Measurements from ENCODE around the gene RRM2. TPM values are rescaled to one million over a fixed set of nuclear protein-coding genes. Genes with fewer than 3 reads are reported as not detected.

The RRM2 gene
- total and polyA plus RNA-seq, 2 experiments from 2014 or later, result 23.5 to 79.2 TPM

- no peak overlapping the region for H2AFZ ChIP-seq
- no peaks in the 10 kb centered on the region for H3K27me3 ChIP-seq (replicated peaks; ENCODE audit: insufficient read depth)
- H3K79me2 ChIP-seq (ENCODE audit: insufficient read depth), result no peaks in the 10 kb centered on the region
- no peak overlapping the region for H3K4me2 ChIP-seq (ENCODE audit: unreplicated experiment)
- no peaks in the 10 kb centered on the region for H3K9me3 ChIP-seq (ENCODE audit: low read depth)
- no peak overlapping the region for H3K4me3 ChIP-seq
- no peak overlapping the region for H3K27ac ChIP-seq
- no peaks in the 10 kb centered on the region for H4K20me1 ChIP-seq (ENCODE audit: insufficient read depth)
- TF ChIP-seq EZH2phosphoT487 (IDR thresholded peaks at IDR 0.05; ENCODE audit: insufficient read depth, low read depth), result no peak
- TF ChIP-seq EZH2 (IDR thresholded peaks at IDR 0.05; ENCODE audit: insufficient read depth, poor library complexity, severe bottlenecking), result no peak
- DNase-seq, result no peak
- H3K36me3 ChIP-seq (ENCODE audit: low read depth), result no peaks in the 10 kb centered on the region
- no peak overlapping the region for H3K9ac ChIP-seq
- 88 to 89% methylated on average over 19 of the region's 19 CpGs for WGBS, 2 experiments (ENCODE audit: low coverage in 1 of 2, low lambda C conversion rate in 2 of 2, missing lambda C conversion rate in 2 of 2)
- in situ Hi-C loops (cut with MboI), result no loop called here
- 0 out of 2 replicates have a peak, but pooled peaks cover 5% of the 10 kb centered on the region for H3K4me1 ChIP-seq (ENCODE audit: insufficient read depth)
- no peaks in the 10 kb centered on the region for H3K9me2 ChIP-seq (ENCODE audit: insufficient read depth)
- no peaks in the 10 kb centered on the region for H3F3A ChIP-seq (ENCODE audit: insufficient read depth)
Observed at GRCh38 chr2:10171006-10171800, 48.7 kb downstream of the RRM2 start.

DNA sequence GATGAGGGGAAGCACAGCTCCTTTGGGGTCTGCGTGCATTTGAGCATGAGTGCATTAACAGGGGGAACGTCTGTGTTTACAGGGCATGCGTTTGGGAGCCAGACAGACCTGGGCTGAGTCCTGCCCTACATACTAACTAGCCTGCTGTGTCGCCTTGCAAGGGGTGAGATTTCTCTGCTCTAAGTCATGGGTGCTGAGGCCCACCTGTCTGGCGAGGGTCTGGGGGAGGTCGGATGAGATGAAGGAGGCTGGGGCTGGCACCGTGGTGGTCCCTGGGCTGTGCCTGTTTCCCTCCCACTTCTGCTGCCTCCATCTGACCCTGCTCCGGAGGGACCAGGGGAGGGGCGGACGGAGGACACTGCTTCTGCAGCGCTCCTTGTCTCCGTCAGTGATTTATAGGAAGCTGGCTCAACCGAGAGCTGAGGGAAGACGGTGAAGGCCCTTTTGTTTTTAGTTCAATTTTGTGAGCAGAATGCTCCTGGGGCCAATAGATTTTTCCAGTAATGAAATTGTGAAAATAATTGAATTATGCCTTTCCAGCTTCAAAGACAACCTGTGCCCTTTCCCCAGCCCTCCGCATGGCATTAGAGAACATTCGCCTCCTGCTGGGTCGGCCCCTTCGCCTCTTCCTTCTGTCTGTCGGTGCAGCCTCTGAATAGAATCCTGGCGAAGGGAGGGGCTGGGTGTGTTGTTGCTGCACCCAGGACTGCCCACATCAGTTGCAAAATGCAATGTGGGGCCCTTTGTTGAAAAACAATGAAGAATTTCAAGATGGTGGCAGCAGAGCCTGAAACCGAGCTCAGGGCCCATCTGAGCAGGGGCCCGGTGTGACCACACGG, 49.7 kb downstream of the RRM2 start:
- in situ Hi-C loops (cut with MboI), result no loop called here
- H3K9me2 ChIP-seq (ENCODE audit: insufficient read depth), result no peaks in the 10 kb centered on the region
- no peaks in the 10 kb centered on the region for H3K9me3 ChIP-seq (ENCODE audit: low read depth)
- no peak for DNase-seq
- TF ChIP-seq EZH2 (IDR thresholded peaks at IDR 0.05; ENCODE audit: insufficient read depth, poor library complexity, severe bottlenecking), result no peak
- no peak overlapping the region for H3K4me2 ChIP-seq (ENCODE audit: unreplicated experiment)
- no peak overlapping the region for H3K9ac ChIP-seq
- no peaks in the 10 kb centered on the region for H3K36me3 ChIP-seq (ENCODE audit: low read depth)
- no peaks in the 10 kb centered on the region for H3F3A ChIP-seq (ENCODE audit: insufficient read depth)
- no peak overlapping the region for H3K27ac ChIP-seq
- no peaks in the 10 kb centered on the region for H3K27me3 ChIP-seq (replicated peaks; ENCODE audit: insufficient read depth)
- no peaks in the 10 kb centered on the region for H3K79me2 ChIP-seq (ENCODE audit: insufficient read depth)
- 0 out of 2 replicates have a peak, but pooled peaks cover 5% of the 10 kb centered on the region for H3K4me1 ChIP-seq (ENCODE audit: insufficient read depth)
- H2AFZ ChIP-seq, result no peak overlapping the region
- no peaks in the 10 kb centered on the region for H4K20me1 ChIP-seq (ENCODE audit: insufficient read depth)
- WGBS, 2 experiments (ENCODE audit: low coverage in 1 of 2, low lambda C conversion rate in 2 of 2, missing lambda C conversion rate in 2 of 2), result 89 to 91% methylated on average over 23 of the region's 23 CpGs
- no peak overlapping the region for H3K4me3 ChIP-seq

- Histone ChIP-seq H3K4me1 (ENCODE audit: insufficient read depth) (0 out of 2 replicates have a peak, but pooled peaks cover 5% of the 10 kb centered on the region), H3K4me2 (ENCODE audit: unreplicated experiment) (no peak overlapping the region), H3K4me3 (no peak overlapping the region), H3K9me2 (ENCODE audit: insufficient read depth) (no peaks in the 10 kb centered on the region), H3K9ac (no peak overlapping the region), H4K20me1 (ENCODE audit: insufficient read depth) (no peaks in the 10 kb centered on the region), H2AFZ (no peak overlapping the region), H3K27me3 (replicated peaks; ENCODE audit: insufficient read depth) (no peaks in the 10 kb centered on the region), H3K27ac (no peak overlapping the region), H3F3A (ENCODE audit: insufficient read depth) (no peaks in the 10 kb centered on the region), H3K79me2 (ENCODE audit: insufficient read depth) (no peaks in the 10 kb centered on the region), H3K36me3 (ENCODE audit: low read depth) (no peaks in the 10 kb centered on the region), H3K9me3 (ENCODE audit: low read depth) (no peaks in the 10 kb centered on the region)
- in situ Hi-C loops (cut with MboI), result no loop called here
- TF ChIP-seq EZH2phosphoT487 (IDR thresholded peaks at IDR 0.05; ENCODE audit: insufficient read depth, low read depth) (no peak), EZH2 (IDR thresholded peaks at IDR 0.05; ENCODE audit: insufficient read depth, poor library complexity, severe bottlenecking) (no peak)
- WGBS, 2 experiments (ENCODE audit: low coverage in 1 of 2, low lambda C conversion rate in 2 of 2, missing lambda C conversion rate in 2 of 2), result 92% methylated on average over 21 to 22 of the region's 22 CpGs
- DNase-seq, result no peak
Observed at GRCh38 chr2:10173258-10174005, 50.9 kb downstream of the RRM2 start.

GRCh38 chr2:10174173-10174572, 51.6 kb downstream of the RRM2 start:
- WGBS, 2 experiments (ENCODE audit: low coverage in 1 of 2, low lambda C conversion rate in 2 of 2, missing lambda C conversion rate in 2 of 2), result 97% methylated on average over 9 of the region's 9 CpGs
- Histone ChIP-seq H3K9me2 (ENCODE audit: insufficient read depth) (no peaks in the 10 kb centered on the region), H3K36me3 (ENCODE audit: low read depth) (no peaks in the 10 kb centered on the region), H3K27ac (no peak overlapping the region), H3K9me3 (ENCODE audit: low read depth) (no peaks in the 10 kb centered on the region), H3K4me3 (no peak overlapping the region), H3K9ac (no peak overlapping the region), H2AFZ (no peak overlapping the region), H4K20me1 (ENCODE audit: insufficient read depth) (no peaks in the 10 kb centered on the region), H3F3A (ENCODE audit: insufficient read depth) (no peaks in the 10 kb centered on the region), H3K4me1 (ENCODE audit: insufficient read depth) (0 out of 2 replicates have a peak, but pooled peaks cover 5% of the 10 kb centered on the region), H3K79me2 (ENCODE audit: insufficient read depth) (no peaks in the 10 kb centered on the region), H3K4me2 (ENCODE audit: unreplicated experiment) (no peak overlapping the region), H3K27me3 (replicated peaks; ENCODE audit: insufficient read depth) (no peaks in the 10 kb centered on the region)
- no peak for DNase-seq
- in situ Hi-C loops (cut with MboI), result no loop called here
- TF ChIP-seq EZH2phosphoT487 (IDR thresholded peaks at IDR 0.05; ENCODE audit: insufficient read depth, low read depth), result no peak

Data from GM23248 (cell line).